GM11168 (cell line): ENCODE data around the gene SECISBP2.
"Not testable (repeated sequence)": the region's sequence is repeated elsewhere in the genome, so short reads cannot be mapped to it uniquely, and the experiment has no call there.

Source experiments
- in situ Hi-C: fragments of 300-500 bp; cut with MboI; formaldehyde crosslinking; loops from one replicate; pipeline ENCODE4 v1.12.0; 2022; ENCODE audit warnings: low sequenced_read_pairs; ENCODE audit not compliant: unreplicated experiment

SECISBP2 gene

GRCh38 chr9:89318123-89319014, at the start of gene SECISBP2:
Gene SECISBP2, plus strand, starts transcription at chr9:89318500. Its CDS starts 77 bp downstream, at chr9:89318577.
- in situ Hi-C loops: no loop called here

- in situ Hi-C loops: no loop called here
Measured at GRCh38 chr9:89273528-89274279, 44.6 kb upstream of the SECISBP2 start.

DNA sequence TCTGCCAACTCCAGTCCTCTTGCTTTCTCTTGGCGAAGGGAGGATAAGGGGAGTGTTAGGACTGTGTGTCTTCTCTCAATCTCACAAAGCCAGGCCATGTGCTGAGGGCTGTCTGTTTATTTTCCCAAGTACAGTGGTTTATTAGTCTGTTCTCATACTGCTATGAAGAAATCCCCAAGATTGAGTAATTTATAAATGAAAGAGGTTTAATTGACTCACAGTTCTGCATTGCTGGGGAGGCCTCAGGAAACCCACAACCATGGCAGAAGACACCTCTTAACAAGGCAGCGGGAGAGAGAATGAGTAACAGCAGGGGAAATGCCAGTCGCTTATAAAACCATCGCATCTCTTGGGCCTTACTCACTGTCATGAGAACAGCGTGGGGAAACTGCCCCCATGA, 43.5 kb upstream of the SECISBP2 start:
- in situ Hi-C loops: no loop called here

DNA sequence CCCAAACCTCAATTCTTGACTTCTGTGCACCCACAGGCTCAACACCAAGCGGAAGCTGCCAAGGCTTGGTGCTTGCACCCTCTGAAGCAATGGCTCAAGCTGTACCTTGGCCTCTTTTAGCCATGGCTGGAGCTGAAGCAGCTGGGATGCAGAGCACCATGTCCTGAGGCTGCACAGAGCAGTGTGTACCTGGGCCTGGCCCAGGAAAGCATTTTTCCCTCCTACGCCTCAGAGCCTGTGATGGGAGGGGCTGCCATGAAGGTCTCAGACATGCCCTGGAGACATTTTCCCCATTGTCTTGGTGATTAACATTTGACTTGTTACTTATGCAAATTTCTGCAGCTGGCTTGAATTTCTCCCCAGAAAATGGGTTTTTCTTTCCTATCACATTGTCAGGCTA, 42.3 kb upstream of the SECISBP2 start:
- in situ Hi-C loops: not testable (repeated sequence)

- in situ Hi-C loops: no loop called here
Measured at GRCh38 chr9:89277043-89277442, 41.3 kb upstream of the SECISBP2 start.

DNA sequence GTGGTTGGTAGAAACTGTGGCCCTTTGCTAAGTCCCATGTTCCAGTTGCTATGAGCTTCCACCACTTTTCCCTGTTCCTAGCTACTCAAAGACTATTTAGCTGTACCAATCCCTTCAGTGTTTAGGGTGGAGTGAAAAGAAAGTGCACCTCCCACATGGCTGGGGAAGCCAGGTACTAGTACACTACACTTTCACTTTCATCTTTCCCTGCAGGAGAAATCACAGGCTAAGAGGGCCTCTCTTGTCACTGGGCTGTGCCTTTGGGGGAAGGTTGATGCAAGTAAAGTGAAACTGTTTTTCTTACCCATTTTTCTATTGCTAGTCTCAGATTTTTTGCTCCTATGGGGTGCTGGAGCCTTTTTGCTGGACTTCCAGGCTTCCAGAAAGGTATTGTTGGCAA, 40.8 kb upstream of the SECISBP2 start:
- in situ Hi-C loops: no loop called here

DNA sequence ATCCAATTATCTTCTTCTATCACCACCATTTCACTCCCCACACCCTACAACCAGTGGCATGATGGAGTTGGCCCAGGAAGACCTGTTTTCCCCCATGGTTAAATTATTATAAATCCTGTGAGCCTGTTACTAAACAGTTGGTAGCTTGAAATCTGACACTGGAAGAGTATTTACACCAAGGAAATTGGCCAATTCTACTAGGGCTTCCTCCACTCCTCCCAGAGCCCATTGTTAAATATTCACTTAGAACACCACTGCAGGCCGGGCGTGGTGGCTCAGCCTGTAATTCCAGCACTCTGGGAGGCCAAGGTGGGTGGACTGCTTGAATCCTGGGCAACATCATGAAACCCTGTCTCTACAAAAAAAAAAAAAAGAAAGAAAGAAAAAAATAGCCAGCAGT, 39.7 kb upstream of the SECISBP2 start:
- in situ Hi-C loops: no loop called here

DNA sequence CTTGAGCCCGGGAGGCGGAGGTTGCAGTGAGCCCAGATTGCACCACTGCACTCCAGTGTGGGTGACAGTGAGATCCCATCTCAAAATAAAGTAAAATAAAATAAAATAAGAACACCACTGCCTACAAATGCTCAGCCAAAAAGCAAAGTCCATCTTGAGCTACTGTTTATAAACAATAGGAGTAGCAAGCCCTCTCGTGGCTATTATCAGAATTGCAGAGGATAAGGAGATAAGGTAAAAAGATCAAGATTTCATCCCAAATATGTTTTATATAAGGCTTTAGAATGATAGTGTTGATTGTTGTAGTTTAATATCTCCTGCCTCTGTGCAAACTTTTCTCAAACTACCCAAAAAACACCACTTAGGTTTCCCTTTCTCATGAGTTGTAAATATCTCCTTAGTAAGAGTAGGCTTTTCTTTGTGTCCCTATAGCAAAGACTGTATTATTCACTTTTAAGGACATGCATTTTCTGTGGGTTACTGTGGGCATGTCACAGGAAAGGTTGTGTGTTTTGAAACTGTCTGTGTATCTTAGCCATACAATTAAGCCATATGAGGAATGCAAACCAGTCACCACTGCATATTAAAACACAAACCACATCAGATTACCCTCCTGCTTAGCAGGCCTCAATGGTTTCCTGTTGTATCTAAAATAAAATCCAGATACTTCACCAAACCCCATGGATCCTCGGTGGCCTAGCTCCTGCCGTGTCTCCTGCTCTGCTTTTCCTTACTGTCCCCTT, 39.1 kb upstream of the SECISBP2 start:
- in situ Hi-C loops: no loop called here

GRCh38 chr9:89281106-89281505, 37.2 kb upstream of the SECISBP2 start:
- in situ Hi-C loops: no loop called here

- in situ Hi-C loops: not testable (repeated sequence)
Measured at GRCh38 chr9:89282248-89282968, 35.9 kb upstream of the SECISBP2 start.

- in situ Hi-C loops: no loop called here
Measured at GRCh38 chr9:89284076-89284475, 34.2 kb upstream of the SECISBP2 start.

- in situ Hi-C loops: no loop called here
Measured at GRCh38 chr9:89291741-89292140, 26.6 kb upstream of the SECISBP2 start.

DNA sequence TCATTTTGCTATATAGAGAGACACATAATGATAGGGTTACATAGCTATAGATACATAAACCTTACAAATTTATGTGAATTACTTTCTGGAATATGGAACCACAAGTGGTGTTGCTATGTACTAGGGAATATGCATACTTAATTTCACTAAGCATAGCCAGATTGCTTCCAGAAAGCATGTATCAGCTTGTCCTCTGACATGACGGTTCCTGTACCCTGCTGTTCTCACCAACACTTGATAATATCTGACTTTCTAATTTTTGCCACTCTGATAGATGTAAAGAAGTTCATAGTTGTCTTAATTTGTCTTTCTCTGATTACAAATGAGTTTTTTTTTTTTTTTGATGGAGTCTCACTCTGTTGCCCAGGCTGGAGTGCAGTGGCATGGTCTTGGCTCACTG, 25.3 kb upstream of the SECISBP2 start:
- in situ Hi-C loops: no loop called here

- in situ Hi-C loops: no loop called here
Measured at GRCh38 chr9:89295400-89295799, 22.9 kb upstream of the SECISBP2 start.

DNA sequence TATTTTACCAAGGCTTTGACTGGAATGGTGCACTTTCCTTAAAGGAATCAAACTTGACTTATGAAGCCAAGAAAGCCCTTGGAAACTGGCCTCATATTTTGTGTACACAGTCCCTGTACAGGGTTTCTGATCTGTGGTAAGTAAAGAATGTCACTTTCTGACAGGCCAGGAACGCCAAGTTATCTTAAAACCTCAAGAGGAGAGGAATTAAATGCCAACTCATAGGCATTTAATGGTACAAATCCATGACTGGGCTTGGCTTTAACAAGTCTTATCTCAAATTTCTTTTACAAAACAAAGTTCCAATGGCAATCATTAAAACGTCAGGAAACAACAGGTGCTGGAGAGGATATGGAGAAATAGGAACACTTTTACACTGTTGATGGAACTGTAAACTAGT, 16.3 kb upstream of the SECISBP2 start:
- in situ Hi-C loops: not testable (repeated sequence)

- in situ Hi-C loops: no loop called here
Measured at GRCh38 chr9:89304020-89304833, 14.1 kb upstream of the SECISBP2 start.

- in situ Hi-C loops: no loop called here
Measured at GRCh38 chr9:89304834-89305188, 13.5 kb upstream of the SECISBP2 start.

DNA sequence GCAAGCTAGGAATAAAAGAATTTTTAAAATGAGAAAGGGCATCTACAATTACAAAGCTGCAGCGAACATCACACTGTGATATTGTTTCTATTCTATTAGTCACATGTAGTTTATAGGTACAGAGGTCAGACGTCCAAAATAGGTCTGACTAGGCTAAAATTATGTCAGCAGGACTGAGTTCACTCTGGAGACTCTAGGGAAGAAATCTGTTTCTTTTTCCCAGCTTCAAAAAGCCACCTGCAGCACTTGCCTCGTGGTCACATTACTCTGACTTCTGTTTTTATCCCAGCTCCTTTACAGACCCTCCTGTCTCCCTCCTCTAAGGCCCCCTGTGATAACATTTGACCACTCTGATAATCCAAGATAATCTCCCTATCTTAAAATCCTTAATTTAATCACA, 12.4 kb upstream of the SECISBP2 start:
- in situ Hi-C loops: no loop called here

DNA sequence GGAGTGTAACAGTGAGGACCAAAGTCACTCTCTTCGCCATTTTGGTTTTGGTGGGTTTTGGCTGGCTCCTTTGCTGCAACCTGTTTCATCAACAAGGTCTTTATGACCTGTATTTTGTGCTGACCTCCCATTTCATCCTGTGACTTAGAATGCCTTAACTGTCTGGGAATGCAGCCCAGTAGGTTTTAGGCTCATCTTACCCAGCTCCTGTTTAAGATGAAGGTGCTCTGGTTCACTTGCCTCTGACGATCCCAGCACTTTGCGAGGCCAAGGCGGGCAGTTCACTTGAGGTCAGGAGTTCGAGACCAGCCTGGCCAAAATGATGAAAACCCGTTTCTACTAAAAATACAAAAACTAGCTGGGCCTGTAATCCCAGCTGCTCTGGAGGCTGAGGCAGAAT, 9.1 kb upstream of the SECISBP2 start:
- in situ Hi-C loops: no loop called here
